Effector CD4-positive, alpha-beta T cell (primary cell): ENCODE measurements around the gene FAM83C.
A peak's percentile ranks its signal among the peaks of the same experiment; 100 is the strongest.
"Not testable (repeated sequence)": the region's sequence is repeated elsewhere in the genome, so short reads cannot be mapped to it uniquely, and the experiment has no call there.

Source experiments
- DNase-seq: peaks from one replicate; pipeline ENCODE4 v3.0.0-alpha.2; 2020

FAM83C gene

GRCh38 chr20:35318502-35319157 is 26.4 kb upstream of the FAM83C start:
- no peak for DNase-seq

- no peak for DNase-seq
Measured at GRCh38 chr20:35317416-35318210, 25.4 kb upstream of the FAM83C start.

GRCh38 chr20:35316086-35316485 is 23.9 kb upstream of the FAM83C start:
- no peak for DNase-seq

- DNase-seq, result not testable (repeated sequence)
Measured at GRCh38 chr20:35315632-35316020, 23.4 kb upstream of the FAM83C start.

GRCh38 chr20:35314816-35315631 is 22.8 kb upstream of the FAM83C start:
- no peak for DNase-seq

GRCh38 chr20:35312318-35312717 is 20.1 kb upstream of the FAM83C start:
- no peak for DNase-seq

- no peak for DNase-seq
Measured at GRCh38 chr20:35311822-35312221, 19.6 kb upstream of the FAM83C start.

- no peak for DNase-seq
Measured at GRCh38 chr20:35311409-35311808, 19.2 kb upstream of the FAM83C start.

GRCh38 chr20:35307666-35308653 is 15.7 kb upstream of the FAM83C start:
- no peak for DNase-seq

- DNase-seq, result no peak
Measured at GRCh38 chr20:35306931-35307517, 14.8 kb upstream of the FAM83C start.

GRCh38 chr20:35305682-35306556 is 13.7 kb upstream of the FAM83C start:
- DNase-seq, result no peak

- DNase-seq, result no peak
Measured at GRCh38 chr20:35304956-35305355, 12.7 kb upstream of the FAM83C start.

GRCh38 chr20:35303735-35304491 is 11.7 kb upstream of the FAM83C start:
- peak; percentile 73 for DNase-seq

GRCh38 chr20:35303382-35303734 is 11.1 kb upstream of the FAM83C start:
- no peak for DNase-seq

GRCh38 chr20:35302421-35303335 is 10.5 kb upstream of the FAM83C start:
- DNase-seq, result no peak

GRCh38 chr20:35301426-35301825 is 9.2 kb upstream of the FAM83C start:
- no peak for DNase-seq

- no peak for DNase-seq
Measured at GRCh38 chr20:35300469-35301262, 8.4 kb upstream of the FAM83C start.

GRCh38 chr20:35299780-35300179 is 7.6 kb upstream of the FAM83C start:
- DNase-seq, result no peak
